HG03103 (cell line): Measurements from ENCODE around the gene BET1L.
"Not testable (repeated sequence)": the region's sequence is repeated elsewhere in the genome, so short reads cannot be mapped to it uniquely, and the experiment has no call there.

ENCODE experiments used
- ATAC-seq: cut with Tn5 transposase; IDR thresholded peaks from one replicate; pipeline ENCODE4 v1.9.1; 2021; ENCODE audit warnings: low read depth; ENCODE audit not compliant: unreplicated experiment

BET1L gene

DNA sequence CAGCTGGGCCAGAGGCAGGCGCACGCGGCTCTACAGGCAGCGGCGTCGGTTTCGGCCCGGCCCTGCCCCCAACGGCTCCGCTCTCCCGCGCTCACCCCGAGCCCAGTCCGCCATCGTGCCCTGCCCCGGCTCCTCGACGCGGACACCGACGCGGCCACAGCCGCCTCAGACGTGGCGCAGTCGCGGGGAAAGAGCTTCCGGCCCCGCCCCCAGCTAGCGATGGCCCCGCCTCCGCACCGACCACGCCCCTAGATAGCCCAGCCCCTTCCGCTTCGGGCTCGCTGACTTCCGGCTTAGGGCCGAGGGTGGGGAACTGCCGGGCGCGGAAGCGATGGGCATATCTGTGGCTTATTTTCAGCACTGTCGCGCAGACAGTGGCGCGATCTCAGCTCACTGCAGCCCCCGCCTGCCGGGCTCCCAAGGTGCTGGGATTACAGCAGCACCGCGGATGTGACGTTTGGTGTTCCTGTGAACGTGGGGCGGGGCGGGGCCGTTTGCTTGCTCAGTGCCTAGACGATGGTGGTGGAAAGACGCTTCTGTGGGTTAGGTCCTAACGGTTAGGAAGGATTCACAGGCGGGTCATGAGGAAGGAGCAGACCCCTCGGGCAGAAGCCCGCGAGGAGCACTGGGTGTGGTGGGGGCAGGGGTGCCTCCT is at the start of gene BET1L, which contains the start of gene RIC8A:
Gene BET1L, minus strand, starts transcription at position 192 of the 655 bp plus-strand sequence. Its CDS starts 78 bp downstream, at position 114.
Gene RIC8A, plus strand, starts transcription at position 501 of the 655 bp plus-strand sequence. CDS start 1,147 bp downstream, outside the sequence.
- peak; percentile 75 for ATAC-seq

DNA sequence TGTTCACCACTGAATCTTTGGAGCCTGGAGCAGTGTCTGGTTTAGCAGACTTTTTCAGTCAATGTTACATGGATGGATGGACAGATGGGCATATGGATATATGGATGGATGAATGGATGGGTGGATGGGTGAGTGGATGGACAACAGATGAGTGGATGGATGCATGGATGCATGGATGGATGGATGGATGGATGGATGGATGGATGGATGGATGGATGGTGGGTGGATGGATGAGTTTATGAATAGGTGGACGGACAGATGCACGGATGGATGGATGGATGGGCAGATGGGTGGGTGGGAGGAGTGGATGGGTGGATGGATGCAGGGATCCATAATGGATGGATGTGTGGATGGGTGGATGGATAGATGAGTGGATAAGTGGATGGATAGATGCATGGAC is 48.6 kb upstream of the BET1L start:
- no peak for ATAC-seq

GRCh38 chr11:255176-255575 is 48.0 kb upstream of the BET1L start:
- ATAC-seq = no peak

DNA sequence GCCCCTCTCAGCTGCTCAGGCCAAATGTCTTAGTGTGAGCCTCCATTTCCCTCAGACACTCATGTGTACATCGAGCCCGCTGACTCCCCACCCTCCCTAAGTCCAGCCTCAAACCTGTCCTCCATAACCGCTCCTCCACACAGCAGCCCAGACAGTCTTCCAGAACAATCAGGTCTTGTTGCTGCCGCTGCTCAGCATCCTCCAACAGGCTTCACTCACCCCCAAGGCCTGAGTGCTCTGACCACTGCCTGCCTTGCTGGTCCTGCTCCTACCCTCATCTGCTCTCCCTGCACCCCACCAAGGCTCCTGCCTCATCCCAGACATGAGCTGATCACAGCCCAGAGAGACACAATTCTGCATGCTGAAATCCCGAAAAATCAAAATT is 46.7 kb upstream of the BET1L start:
- no peak for ATAC-seq

DNA sequence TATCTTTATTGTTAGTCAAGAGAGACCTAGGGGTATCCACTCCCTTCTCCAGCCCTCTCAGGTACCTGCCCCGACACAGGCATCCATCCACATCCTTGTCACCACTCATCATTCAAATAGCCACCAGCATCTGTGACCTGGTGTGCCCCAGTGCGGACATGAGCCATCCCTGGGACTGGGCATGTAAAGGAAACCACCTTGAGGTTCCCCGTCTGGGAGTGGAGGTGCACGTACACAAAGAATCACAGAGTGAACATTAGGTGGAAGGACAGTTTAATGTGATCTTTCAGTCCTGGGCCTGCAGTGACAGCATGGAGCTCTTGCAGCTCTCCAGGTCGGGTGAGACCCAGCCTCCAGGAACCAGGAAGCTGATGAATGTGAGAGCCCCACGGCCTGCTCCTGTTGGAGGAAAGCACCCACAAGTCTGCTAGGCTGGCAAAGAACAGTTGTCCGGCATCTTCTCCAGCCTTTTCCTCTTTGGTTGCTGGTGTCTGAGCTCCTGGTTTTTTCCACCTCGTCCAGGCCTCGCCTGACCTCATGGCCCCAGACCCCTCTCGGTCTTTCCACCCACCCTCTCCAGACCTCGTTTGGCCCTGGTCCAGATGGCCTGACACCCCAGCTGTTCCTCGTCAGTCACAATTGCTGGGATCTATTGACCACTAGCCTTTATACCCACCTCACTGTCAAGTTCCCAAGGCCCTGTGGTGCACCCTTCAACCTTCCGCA is 46.1 kb upstream of the BET1L start:
- no peak for ATAC-seq

- ATAC-seq = no peak
These were observed 45.5 kb upstream of the BET1L start for GRCh38 chr11:252666-253065.

GRCh38 chr11:251550-251949 is 44.4 kb upstream of the BET1L start:
- no peak for ATAC-seq

- ATAC-seq = no peak
These were observed 43.6 kb upstream of the BET1L start for GRCh38 chr11:250740-251299.

GRCh38 chr11:250274-250673 is 43.1 kb upstream of the BET1L start:
- no peak for ATAC-seq

- no peak for ATAC-seq
These were observed 41.9 kb upstream of the BET1L start for GRCh38 chr11:249062-249461.

- ATAC-seq = no peak
These were observed 37.2 kb upstream of the BET1L start for GRCh38 chr11:244376-244775.

DNA sequence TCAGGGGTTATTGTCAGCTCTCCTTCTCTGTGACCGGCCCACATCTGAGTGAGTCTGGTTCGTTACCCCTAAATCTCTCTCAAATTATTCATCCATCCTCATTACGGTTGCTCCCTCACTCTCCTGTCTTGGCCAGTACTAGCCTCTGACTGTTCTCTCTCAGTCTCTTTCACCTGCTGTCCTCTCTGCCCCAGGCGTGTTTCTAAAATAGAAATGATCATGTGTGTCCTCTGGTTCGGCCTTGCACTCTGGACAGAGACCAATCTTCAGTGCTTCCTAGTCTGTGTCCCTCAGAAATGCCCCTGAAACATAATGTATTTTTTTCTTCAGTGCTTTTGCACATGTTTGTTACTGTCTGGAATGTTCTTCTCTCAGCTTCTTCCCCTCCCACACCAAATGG is 34.4 kb upstream of the BET1L start:
- no peak for ATAC-seq

GRCh38 chr11:240315-240714 is 33.1 kb upstream of the BET1L start:
- ATAC-seq = no peak

DNA sequence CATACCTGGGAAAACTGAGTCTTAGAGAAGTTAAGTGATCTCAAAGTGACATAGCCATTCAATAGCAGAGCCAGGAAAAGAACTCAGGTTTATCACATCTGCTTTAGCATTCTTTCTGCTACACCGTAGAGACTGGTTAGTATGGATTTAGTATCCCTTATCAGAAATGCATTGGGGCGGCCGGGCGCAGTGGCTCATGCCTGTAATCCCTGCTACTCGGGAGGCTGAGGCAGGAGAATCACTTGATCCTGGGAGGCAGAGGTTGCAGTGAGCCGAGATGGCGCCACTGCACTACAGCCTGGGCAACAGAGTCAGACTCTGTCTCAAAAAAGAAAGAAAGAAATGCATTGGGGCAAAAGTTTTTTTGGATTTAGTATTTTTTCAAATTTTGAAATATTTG is 31.1 kb upstream of the BET1L start:
- ATAC-seq = not testable (repeated sequence)

GRCh38 chr11:236774-237767 is 29.9 kb upstream of the BET1L start, which contains the start of gene PSMD13:
PSMD13 (plus strand) TSS chr11:236976; CDS start chr11:237050, 74 bp downstream.
- ATAC-seq = peak; percentile 63

DNA sequence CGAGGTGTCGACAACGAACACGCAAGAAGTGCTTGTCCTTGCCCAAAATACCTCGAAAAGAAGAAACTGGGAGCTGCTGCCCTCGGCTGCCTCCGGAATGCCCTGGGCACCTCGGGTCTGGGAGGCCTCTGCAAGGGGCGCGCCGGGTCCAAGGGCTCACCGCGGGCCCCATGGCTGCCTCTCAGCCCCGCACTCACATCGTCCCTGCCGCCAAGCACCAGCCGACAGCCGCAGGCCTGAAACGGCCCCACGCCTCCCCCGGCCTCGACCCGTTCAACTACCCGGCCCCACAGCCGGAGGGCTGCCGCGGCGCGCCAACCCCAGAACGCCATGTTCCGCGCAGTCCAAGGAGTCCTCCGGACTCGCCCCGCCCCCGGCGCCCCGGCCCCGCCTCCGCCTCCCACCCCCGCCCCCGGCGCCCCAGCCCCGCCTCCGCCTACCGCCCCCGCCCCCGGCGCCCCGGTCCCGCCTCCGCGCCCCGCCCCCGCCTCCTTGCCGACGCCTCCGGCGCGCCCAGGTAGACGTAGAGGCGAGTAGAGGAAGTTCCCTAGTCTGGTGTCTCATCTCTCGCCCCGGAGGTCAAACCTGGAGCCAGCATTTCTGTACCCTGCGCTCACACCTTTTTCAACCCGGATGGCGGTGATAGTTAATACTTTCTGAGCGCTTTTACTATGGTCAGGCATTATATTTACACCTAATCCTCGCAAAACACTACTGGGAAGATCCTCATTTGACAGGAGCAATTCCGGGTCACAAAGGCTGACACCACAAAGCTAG is 29.0 kb upstream of the BET1L start, which contains the start of gene SIRT3:
Gene SIRT3, minus strand, starts transcription at position 346 of the 777 bp plus-strand sequence. Its CDS starts 14 bp downstream, at position 332.
- peak; percentile 76 for ATAC-seq

- ATAC-seq = no peak
These were observed 28.4 kb upstream of the BET1L start for GRCh38 chr11:235609-235996.

- ATAC-seq = no peak
These were observed 28.0 kb upstream of the BET1L start for GRCh38 chr11:235180-235579.

GRCh38 chr11:232783-233565 is 25.8 kb upstream of the BET1L start:
- ATAC-seq = no peak
